ENCODE data around the gene TMEM129.

TMEM129 gene, protein sequence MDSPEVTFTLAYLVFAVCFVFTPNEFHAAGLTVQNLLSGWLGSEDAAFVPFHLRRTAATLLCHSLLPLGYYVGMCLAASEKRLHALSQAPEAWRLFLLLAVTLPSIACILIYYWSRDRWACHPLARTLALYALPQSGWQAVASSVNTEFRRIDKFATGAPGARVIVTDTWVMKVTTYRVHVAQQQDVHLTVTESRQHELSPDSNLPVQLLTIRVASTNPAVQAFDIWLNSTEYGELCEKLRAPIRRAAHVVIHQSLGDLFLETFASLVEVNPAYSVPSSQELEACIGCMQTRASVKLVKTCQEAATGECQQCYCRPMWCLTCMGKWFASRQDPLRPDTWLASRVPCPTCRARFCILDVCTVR

GRCh38 chr4:1721003-1721665 lies at the start of gene TMEM129, which contains the start of gene TACC3:
Gene TMEM129 (minus strand): TSS chr4:1721323. CDS start chr4:1720837, 486 bp downstream.
Gene TACC3 (plus strand): TSS chr4:1721521. CDS start chr4:1723422, 1,901 bp downstream.
- DNase-seq = peak; percentile 97

DNA sequence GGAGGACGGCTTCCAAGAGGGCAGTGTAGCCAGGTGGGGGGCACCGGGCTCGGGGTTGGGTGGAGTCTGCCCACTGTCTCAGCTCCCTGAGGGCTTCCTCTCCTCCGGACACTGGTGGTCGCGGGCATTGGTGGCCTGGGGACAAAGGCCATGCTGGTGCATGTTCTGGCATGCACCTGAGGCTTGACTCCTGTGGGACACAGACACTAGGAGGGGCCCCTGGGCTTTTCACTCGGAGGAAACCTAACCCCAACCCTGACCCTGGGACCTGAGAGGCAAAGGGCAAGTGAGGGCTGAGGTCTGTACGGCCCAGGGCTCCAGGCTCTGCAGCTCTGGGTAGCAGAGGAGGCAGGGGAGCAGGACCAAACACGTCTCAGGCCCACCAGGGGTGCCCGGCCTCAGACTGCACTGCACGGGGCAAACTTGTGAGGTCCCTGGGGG lies 49.7 kb upstream of the TMEM129 start:
- no peak for DNase-seq

- DNase-seq = no peak
These were observed 49.1 kb upstream of the TMEM129 start for GRCh38 chr4:1770245-1770644.

DNA sequence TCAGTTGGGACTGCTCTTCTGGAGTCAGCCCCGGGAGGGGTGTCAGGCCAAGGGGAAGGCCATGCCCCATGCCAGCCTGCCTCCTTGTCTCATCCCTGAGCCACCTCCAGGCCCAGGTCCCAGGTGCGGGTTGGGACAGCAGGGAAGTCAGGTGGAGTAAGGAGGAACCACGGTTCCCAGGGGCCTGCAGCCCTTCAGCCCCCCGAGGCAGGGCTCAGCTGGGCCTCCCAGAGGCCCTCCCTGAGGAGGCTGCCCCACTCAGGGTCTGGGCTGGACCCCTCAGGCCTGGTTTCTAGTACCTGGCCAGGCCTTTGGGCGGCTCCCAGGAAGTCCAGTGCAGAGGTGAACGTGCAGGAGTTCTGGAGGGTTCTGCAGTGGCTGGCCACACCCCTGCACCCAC lies 48.6 kb upstream of the TMEM129 start:
- no peak for DNase-seq

GRCh38 chr4:1768367-1769034 lies 47.4 kb upstream of the TMEM129 start:
- no peak for DNase-seq

GRCh38 chr4:1767770-1768366 lies 46.7 kb upstream of the TMEM129 start:
- peak; percentile 13 for DNase-seq

DNA sequence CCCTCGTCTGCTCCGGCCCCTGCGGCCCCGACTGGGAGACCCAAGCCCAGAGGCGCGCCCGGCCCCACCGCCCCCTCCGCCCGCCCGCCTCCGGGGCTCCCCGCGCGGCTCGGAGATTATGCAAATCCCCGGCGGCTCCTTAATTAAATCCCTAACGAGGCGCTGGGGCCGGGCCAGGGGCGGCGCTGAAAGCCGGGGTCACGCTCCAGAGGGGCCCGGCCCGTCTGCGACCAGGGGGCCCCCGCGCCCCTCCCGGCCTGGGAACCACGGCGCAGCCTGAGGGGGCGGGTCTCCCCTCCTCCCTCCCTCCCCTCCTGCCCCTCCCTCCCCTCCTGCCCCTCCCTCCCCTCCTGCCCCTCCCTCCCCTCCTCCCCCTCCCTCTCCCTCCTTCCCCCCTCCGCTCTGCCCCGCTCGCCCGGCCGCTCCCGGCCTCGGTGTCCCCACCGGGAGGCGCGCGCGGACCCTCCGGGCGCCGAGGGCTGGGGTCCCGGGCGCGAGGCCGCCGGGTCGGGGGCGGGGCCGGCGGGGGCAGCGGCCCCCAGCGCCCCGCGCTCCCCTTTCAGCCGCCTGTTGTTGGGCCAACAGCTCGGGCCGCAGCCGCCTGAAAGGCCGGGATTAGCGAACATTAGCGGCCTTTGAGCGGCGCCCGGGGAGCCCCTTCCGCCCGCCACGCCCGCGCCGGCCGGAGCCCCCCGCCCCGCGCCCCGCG lies 46.1 kb upstream of the TMEM129 start:
- DNase-seq = no peak

GRCh38 chr4:1766106-1767060 lies 45.3 kb upstream of the TMEM129 start:
- no peak for DNase-seq

GRCh38 chr4:1765409-1766072 lies 44.4 kb upstream of the TMEM129 start:
- DNase-seq = no peak

DNA sequence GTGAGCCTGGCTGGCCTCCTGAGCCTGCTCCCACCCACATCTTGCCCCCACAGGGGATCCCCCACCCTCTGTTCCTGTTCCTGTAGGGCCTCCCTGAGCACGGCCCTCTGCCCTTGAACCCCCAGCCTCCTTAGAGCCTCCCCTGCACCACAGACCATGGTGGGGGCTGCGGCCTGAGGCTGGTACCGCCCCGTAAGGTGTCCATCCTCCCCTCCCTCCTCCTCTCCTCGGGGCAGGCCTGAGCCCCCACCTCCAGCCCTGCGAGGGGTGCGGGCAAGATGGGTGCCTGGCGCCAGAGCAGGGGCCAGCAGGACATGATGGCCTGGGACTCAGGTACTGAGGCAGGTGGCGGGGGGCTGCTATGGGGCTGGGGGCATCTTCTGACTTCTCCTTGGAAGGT lies 43.5 kb upstream of the TMEM129 start:
- no peak for DNase-seq

DNA sequence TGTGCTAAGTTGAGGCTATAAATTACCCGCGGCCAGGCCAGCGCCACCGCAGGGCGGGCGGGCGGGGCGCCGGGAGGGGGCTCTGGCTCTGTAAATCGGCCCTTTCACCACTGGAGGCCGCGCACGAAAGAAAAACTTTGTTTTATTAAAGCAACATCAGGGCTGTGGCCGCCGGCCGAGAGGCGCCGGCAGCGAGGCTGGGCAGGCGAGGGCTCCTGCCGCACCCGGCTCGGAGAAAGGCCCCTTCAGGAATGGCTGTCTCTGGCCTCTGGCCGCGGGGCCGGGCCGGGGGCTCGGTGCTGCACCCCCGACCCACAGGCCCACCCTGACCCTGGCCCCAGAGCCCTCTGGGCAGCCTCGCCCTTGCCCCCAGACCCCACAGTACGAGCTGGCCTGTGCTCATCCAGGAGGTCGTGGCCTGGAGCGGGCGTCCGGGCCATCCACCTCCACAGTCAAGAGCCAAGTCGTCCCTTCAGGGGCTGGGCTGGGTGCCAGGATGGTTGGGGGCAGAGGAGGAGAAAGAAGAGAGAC lies 42.5 kb upstream of the TMEM129 start:
- no peak for DNase-seq

GRCh38 chr4:1763070-1763549 lies 42.0 kb upstream of the TMEM129 start:
- DNase-seq = no peak

- no peak for DNase-seq
These were observed 41.3 kb upstream of the TMEM129 start for GRCh38 chr4:1762264-1763010.

GRCh38 chr4:1761130-1761689 lies 40.1 kb upstream of the TMEM129 start:
- DNase-seq = no peak

GRCh38 chr4:1760521-1761071 lies 39.5 kb upstream of the TMEM129 start:
- no peak for DNase-seq

DNA sequence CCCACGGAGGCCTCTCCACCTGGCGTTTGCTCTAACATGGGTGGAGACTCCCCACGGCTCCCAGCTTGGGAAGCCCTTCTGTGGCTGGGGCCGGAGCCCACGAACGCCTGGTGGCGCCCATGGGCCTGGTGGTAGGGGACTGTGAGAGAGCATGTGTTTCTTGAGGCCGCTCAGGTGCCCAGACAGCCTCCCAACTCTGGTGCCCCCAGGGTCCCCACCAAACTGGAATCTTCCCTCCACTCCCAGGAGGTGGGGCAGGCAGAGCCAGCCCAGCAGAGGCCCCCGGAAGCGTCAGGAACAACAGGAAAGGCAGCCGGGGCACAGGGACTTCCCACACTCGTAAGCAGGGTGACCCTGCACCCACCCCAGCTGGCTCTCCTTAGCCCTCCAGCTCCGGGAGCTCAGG lies 38.7 kb upstream of the TMEM129 start:
- DNase-seq = no peak

DNA sequence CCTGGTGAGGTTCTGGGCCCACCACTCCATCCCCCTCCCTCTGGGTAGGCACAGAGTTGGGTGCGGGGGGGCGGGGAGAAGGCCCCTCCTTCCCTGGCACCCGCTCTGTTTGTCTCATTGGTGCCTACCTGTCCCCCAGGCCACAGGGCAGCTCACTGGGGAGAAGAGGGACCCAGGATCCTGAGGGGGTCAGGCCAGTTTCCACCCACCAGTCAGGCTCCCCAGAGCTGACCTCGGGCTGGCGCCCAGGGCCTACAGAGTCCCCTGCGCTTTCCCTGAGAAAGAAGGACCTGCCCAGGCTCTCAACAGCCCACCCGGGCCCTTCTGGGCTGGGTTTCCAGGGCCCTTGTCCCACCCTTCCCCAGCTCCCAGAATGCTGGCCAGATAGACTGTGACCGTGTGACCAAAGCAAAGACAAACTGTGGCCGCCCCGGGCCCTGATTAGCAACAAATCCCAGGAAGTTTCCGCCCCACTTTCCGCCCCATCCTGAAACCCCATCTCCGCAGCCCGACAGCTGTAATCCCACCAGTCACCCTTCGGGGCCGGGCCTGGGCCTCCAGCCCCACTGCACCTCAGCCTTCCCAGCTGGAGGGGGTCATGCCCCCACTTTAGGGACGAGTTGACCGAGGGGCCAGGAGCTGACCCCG lies 38.2 kb upstream of the TMEM129 start:
- no peak for DNase-seq

All from CD4-positive, alpha-beta T cell treated with Interleukin-17A for 1 hour (primary cell).